HUDEP-2 (cell line): ENCODE data around the gene MTM1.
A peak's percentile ranks its signal among the peaks of the same experiment; 100 is the strongest.

ENCODE experiments used
- DNase-seq, 76 experiments: peaks; one replicate each; lab custom pipeline; 2025; ENCODE audit not compliant: unreplicated experiment in 76 of 76; lab: John Stamatoyannopoulos, UW

MTM1 gene

GRCh38 chrX:150548251-150548650 is 20.2 kb upstream of the MTM1 start:
- DNase-seq, result peak in 2 of 76 experiments; percentile 23 to 37

- DNase-seq, result peak in 58 of 76 experiments; percentile 1 to 52 (median 14)
These were observed 19.7 kb upstream of the MTM1 start for GRCh38 chrX:150548684-150549083.

DNA sequence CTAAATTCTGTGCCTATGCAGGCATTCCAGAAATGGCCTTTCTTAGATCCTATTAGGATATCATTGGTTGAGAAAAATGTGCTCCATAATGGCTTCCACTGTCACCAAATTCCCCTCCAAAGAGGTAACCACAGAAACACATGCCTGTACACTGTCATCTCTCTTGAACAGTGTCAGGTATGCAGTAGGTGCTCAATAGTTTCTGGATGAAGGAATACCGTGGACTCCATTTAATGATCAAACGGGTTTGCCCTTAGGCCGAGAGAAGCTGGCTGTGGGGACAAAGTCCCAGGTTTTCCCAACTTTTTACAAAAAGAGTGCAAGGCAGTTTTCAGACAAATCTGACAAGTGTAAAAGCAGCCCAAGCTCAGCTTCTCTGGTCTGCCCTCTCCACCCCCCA is 16.5 kb upstream of the MTM1 start:
- DNase-seq, result no peak

DNA sequence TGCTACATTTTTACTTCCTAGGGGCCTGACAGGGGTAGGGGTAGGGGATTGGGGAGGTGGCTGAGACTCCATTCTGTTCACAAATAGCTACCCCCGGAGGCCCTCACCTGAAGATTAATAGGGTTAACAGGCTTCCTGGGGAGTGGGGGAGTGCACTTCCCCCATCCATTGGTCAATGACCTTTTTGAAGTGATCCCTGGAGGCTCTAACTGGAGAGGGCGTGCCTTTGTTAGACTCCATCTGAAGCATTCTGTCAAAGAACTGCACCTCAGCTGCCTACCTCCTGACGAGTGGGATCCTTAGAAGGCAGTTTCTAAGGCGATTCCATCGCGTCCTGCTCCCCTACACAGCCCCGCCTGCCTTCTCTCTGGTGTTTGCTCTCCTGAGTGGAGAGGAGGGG is 10.0 kb upstream of the MTM1 start:
- DNase-seq, result no peak

DNA sequence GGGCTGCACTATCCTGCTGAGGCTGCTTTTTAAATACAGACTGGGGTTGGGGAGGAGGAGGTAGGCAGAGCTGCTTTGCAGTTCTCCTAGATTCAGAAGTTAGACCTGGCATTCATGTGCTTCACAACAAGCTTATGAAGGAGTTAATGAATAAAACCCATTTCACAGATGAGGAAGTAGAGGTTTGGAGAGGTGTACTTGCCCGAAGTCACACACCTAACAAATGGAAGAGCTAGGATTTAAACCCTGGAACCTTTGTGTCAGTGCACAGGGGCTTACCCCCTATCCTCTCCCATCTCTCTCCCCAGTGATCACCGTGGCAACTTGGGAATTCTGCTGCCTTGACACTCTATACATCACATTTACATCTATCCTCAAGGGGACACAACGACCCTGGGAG is 3.6 kb upstream of the MTM1 start:
- no peak for DNase-seq

GRCh38 chrX:150565551-150565950 is 2.9 kb upstream of the MTM1 start:
- no peak for DNase-seq

- DNase-seq, result no peak
These were observed 1.7 kb upstream of the MTM1 start for GRCh38 chrX:150566734-150567182.

DNA sequence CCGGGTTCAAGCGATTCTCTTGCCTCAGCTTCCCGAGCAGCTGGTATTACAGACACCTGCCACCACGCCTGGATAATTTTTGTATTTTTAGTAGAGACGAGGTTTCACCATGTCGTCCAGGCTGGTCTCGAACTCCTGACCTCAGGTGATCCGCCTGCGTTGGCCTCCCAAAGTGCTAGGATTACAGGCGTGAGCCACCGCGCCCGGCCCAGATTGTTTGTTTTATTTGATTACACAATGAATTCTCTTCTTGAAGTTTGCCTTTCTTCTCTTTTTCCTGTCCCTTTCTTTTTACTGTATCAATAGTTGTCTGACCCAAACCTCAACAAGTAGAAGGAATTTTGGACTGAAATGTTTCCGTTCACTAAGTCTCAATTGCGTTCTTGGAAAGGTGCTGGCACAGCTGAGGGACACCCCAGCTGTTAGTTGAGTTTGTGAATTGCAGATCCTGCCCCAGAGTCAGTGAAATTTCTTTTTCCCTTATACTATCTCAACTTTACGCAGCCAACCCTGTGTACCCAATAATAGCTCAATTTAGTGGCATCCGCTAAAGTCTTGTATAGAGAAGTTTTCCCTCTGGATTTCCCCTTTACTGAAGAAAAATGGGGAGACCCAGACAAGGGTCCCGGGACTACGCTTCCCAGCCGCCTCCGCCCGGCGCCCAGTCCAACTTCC is 639 bp upstream of the MTM1 start:
- no peak for DNase-seq

DNA sequence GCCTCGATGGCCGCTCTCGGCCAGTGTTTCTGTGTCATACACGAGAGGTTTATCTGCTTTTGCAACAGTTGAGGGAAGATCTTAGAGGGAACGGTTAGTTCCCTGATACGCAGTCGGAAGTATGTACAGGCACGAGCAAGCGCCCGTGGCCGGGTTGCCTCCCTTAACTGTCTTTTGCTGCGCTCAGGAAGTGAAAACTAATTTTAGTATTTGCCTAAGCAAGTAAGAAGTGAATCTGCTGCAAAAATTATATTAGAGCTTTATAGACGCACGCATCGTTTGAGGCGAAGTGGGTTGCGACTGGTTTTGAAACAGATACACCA is 695 bp downstream of the MTM1 start:
- peak in 17 of 76 experiments; percentile 0 to 32 (median 5) for DNase-seq

DNA sequence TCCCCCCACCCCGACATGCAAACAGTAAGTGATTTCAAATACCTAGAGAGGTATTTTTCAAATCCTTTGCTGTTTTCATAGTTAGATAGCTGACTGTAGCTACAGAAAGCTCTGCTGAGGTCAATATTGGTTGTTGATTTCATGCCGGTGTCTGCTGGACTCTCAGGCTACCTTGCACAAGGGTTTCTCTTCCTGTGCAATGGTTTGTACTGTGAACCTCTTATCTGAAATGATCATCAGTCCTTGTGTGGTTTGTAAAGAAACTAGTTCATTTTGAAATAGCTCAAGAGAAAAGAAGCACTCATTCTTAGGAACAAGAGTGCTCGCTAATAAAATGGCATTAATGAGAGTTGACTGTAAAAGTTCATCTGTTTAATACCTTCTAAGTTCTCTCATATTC is 2.1 kb downstream of the MTM1 start:
- peak in 3 of 76 experiments; percentile 1 to 10 (median 5) for DNase-seq

- no peak for DNase-seq
These were observed 3.8 kb downstream of the MTM1 start for GRCh38 chrX:150572206-150572605.

DNA sequence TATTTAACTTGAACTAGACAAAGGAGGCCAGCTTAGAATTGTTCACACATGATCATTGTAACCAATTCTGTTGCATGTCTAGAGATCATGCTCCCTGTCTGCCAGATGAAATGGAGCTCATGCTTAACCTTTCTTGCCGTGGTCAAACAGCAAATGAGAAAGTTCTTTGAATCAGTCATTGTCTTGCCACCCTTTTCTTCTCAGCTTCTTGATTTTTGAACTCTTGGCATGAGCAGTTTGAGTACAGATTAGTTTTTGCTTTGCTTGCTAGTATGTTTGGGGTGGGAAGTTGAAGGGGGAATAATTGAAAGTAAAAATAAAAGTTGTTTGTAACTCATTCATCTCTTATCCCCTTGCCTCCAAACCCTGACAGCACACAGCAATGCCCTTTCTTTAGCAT is 4.7 kb downstream of the MTM1 start:
- DNase-seq, result no peak

DNA sequence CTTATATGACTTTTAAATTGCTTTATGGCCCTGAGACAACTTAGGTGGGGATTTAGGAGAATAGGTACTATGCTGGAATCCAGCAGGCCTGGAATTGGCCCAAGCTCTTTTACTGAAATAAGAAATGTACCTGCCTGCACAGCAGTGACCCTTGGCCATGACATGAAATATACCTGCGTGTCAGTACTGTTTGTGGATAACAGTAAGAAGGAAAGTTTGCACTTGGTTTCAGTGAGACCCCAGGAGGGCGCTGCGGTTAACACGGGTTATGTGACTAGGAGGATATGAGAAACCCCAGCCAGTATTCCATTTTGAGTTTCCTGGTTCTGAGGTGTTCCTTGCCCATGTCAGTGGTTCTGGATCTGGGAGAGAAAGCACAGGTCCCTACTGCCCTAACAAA is 5.3 kb downstream of the MTM1 start:
- no peak for DNase-seq

DNA sequence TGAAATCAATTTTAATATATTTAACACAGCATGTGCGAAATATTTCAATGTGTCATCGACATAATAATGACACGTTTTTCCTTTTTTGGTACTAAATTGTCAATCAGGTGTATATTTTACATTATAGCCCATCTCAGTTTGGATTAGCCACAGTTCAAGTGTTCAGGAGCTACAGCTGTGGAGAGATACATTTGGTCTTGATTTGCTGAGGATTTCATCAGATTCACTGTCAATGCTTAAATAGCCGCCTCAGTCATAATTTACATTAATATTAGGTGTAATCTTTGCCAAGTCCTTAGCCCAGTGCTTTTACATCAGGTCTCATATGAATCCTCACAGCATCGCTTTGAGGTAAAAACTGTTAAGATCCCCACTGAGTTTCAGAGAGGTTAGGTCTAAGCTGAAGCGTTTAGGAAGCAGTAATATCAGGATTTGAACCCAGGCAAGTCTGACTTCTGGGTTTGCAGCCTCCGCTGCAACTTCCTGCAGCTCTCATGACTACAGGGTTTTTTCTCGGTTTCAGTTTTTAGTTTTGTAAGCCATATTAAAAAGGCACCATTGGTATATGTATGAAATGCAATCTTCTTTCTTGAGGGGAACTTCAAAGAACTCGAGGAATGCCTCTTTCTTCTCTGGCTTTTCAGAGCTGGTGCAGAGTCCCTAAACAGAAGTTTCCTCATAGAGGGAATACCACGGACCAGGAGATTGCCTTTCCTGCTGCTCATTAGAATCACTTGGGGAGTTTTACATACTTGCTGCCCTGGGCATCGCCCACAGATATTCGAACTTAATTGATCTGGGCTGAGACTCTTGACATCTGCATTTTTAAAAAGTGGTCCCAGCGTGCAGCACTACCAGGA is 6.4 kb downstream of the MTM1 start:
- no peak for DNase-seq

- DNase-seq, result peak in 9 of 76 experiments; percentile 0 to 20 (median 2)
These were observed 7.0 kb downstream of the MTM1 start for GRCh38 chrX:150575419-150575814.

GRCh38 chrX:150577174-150577573 is 8.8 kb downstream of the MTM1 start:
- no peak for DNase-seq

DNA sequence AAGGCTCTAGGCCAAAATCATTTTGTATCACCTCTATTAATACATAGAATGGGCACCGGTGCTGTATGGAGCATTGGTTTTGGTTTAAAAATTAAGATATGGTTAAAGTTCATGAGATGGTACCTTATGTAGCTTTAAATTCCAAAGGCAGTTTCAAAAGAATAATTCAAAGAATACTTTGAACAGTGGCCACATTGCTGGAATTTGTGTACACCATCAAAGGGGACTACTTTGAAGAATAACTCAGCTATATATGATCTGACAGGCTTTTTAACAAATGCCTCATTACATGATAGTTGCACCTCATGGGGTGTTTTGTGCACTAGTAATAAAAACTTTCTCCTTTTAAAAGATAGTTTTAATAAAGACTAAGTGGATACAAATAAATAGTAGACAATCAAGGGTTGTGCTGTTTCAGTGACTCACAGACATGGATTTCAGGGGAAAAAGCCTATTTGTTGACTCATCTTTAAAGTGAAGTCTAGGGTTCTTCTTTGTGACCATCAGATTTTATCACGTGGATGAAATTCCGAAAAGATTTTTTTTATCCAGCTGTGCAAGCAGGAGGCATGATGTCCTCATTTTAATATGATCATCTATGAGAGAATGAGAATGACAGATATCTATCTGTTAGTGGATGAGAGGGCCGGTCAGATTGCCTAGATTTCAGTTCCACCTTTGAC is 12.8 kb downstream of the MTM1 start:
- DNase-seq, result no peak

DNA sequence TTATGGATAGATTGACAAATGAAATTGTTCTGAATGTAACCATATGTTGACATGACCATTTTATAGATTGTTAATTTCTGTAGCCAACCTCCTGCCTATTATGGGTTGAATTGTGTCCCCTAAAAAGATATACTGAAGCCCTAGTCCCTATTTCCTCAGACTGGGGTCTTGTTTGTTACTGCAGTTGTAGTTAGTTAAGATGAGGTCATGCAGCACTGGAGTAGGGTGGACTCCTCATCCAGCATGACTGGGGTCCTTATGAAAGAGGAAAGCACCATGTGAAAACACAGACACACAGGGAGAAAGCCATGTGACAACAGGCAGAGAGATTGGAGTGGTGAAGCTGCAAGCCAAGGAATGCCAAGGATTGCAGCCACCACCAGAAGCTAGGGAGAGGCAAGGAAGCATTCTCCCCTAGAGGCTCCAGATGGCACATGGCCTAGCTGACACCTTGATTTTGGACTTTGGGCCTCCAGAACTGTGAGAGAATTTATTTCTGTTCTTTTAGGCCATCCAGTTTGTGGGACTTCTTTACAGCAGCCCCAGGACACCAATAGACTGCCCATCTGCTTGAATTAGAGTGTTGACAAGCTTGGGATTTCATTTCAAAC is 14.0 kb downstream of the MTM1 start:
- no peak for DNase-seq

GRCh38 chrX:150587585-150588503 is 19.4 kb downstream of the MTM1 start:
- peak in 10 of 76 experiments; percentile 0 to 10 (median 2) for DNase-seq

DNA sequence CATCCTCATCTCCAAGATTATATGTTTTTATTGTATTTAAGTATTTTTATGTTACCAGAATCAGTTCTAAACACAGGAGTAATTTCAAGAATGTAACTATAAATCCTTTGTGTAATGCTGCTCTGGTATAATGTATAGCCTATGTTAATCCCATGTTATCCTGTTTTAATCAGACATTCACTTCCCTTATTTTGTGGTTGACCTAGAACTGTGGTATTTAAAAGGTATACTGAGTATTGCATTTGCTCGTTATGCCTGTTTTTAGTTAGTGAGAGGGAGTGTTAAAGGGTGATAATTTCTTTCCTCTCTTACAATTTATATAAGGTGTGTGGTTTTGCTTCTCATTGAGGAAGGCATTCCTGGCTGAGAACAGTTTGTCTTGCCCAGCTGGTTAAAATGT is 26.2 kb downstream of the MTM1 start:
- DNase-seq, result no peak
